SIG-M5 treated with dmso at 0.1 percent for 504 hours (cell line): ENCODE data around the gene HTT.
A peak's percentile ranks its signal among the peaks of the same experiment; 100 is the strongest.

Source experiments
- DNase-seq: peaks from one replicate; lab custom pipeline; 2025; ENCODE audit not compliant: unreplicated experiment; lab: John Stamatoyannopoulos, UW

The HTT gene

DNA sequence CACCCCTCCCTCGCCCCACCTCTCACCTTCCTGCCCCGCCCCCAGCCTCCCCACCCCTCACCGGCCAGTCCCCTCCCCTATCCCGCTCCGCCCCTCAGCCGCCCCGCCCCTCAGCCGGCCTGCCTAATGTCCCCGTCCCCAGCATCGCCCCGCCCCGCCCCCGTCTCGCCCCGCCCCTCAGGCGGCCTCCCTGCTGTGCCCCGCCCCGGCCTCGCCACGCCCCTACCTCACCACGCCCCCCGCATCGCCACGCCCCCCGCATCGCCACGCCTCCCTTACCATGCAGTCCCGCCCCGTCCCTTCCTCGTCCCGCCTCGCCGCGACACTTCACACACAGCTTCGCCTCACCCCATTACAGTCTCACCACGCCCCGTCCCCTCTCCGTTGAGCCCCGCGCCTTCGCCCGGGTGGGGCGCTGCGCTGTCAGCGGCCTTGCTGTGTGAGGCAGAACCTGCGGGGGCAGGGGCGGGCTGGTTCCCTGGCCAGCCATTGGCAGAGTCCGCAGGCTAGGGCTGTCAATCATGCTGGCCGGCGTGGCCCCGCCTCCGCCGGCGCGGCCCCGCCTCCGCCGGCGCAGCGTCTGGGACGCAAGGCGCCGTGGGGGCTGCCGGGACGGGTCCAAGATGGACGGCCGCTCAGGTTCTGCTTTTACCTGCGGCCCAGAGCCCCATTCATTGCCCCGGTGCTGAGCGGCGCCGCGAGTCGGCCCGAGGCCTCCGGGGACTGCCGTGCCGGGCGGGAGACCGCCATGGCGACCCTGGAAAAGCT, at the start of gene HTT, which contains the start of gene HTT-AS:
TSS of gene HTT (plus strand) at position 604 of the 768 bp plus-strand sequence. CDS start at position 749, 145 bp downstream.
TSS of gene HTT-AS (minus strand) at position 461 of the 768 bp plus-strand sequence.
- peak; percentile 83 for DNase-seq

- no peak for DNase-seq
Observed at GRCh38 chr4:3025881-3026280, 48.6 kb upstream of the HTT start.

GRCh38 chr4:3026540-3026939, 47.9 kb upstream of the HTT start:
- no peak for DNase-seq

DNA sequence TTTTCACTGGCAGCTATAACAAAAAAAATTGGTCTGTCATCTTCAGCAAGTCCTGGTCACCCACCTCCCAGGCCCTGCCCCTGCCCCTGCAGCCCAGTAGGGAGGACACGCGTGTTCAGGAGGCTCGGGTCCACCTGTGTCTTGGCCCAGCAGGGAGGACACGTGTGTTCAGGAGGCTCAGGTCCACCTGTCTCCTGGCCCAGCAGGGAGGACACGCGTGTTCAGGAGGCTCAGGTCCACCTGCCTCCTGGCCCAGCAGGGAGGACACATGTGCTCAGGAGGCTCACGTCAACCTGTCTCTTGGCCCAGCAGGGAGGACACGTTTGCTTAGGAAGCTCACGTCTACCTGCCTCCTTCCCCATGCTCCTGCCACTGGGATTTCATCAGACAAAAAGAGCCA, 45.0 kb upstream of the HTT start:
- DNase-seq = no peak

DNA sequence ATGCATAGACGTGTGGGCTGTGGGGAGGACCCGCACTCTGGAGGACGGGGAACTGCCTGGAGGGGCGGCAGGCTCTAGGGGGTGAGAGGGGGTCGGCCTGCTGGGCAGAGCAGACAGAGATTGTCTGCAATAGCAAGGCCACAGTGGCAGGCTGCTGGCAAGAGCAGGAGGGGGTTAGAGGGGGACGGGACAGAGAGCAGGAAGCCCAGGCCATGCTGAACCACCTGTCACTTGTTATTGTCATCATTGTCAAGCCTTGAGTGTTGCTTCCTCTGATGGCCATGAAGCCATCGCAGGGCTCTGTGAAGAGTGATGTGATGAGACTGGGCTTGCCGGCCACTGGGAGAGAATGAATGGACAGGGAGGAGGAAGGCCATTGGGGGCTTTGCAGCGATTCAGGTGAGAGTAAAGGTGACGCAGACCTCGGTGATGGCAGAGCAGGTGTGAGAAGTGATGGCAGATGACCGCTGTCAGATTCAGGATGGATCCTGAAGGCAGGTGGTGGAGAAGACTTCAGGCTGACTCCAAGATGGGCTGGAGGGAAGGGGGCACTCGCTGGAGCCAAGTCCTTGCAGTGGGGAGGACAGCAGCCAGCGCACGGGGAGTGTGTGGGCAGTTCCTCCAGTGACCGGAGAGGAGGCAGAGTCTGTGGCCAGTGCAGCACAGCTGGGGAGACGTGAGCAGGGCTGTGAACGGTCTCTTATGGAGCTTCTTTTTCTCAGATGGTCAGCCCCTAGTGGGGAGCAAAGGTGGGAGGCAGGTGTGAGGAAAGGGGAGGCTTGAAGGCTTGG, 43.7 kb upstream of the HTT start:
- DNase-seq = no peak

GRCh38 chr4:3031357-3032082, 43.0 kb upstream of the HTT start:
- no peak for DNase-seq

DNA sequence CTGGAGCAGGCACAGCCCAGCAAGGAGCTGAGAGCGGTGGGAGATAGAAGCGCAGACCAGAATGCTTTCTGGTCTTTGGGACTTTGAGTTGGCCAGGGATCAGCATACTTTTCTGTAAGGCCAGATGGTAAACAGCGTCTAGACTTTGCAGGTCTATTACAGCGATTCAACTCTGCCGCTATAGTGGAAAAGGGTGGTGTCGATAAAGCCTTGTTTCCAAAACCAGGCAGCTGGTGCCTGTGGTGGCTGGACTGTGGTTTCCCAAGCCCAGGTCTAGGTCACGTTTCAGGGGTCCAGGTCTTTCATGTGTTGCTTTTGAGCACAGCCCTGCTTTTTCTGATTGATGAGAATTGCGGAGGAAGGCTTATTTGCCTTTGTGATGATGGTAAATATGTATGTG, 40.2 kb upstream of the HTT start:
- DNase-seq = no peak

GRCh38 chr4:3035249-3035648, 39.2 kb upstream of the HTT start:
- no peak for DNase-seq

GRCh38 chr4:3035674-3036073, 38.8 kb upstream of the HTT start:
- DNase-seq = no peak

GRCh38 chr4:3036131-3036952, 38.1 kb upstream of the HTT start:
- no peak for DNase-seq

- no peak for DNase-seq
Observed at GRCh38 chr4:3037957-3038461, 36.5 kb upstream of the HTT start.

- DNase-seq = no peak
Observed at GRCh38 chr4:3039706-3040366, 34.6 kb upstream of the HTT start.

DNA sequence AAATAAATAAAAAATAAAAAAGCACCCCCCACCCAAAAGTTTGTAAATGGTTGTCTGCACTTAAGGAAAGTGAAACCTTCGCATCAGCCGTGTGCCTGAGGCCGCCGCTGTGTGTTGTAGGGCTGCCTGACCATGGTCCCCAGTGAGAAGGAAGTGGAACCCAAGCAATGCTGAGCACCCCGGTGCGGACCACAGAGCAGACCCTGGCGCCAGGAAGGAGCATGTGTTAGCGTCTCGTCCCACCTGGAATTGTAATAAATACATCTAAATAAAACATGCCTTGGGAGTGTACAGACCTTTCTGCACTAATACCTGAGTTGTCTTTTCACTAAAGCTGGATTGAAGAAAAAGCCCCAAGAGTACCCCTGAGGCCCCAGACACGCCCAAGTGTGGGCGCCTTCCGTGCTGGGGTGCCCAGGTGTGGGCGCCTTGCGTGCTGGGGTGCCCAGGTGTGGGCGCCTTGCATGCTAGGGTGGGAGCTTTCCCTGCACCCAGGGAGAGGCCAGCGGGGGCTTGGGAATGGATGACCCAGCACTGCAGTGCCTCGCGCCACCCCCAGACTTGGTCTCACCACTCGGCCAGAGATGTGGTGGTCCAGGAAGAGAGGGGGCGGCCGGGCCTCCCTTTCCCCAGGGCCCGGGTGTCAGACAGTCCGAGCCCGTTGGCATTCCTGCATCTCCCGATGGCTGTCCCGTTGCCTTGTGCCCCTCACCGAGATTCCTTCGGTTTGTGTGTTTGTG, 33.9 kb upstream of the HTT start:
- DNase-seq = no peak

GRCh38 chr4:3041192-3042142, 33.0 kb upstream of the HTT start:
- no peak for DNase-seq

DNA sequence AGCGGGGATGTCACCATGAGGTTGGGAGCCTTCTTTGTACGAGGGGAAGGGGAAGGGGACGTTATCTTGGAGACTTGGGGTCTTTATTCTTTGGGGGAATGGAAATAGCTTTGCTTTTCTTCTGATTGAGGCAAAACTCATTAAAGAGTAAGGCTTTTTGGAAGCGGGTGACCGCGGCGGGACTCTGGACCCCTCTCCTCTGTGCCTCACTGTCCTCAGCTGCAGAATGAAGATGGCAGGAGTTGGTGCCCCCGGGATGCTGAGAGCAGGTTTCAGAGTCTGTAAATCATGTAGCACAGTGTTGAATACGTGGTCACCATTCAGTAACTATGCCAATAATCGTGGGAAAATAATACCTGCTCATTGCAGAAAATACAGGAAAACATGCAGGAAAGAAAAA, 32.3 kb upstream of the HTT start:
- no peak for DNase-seq

DNA sequence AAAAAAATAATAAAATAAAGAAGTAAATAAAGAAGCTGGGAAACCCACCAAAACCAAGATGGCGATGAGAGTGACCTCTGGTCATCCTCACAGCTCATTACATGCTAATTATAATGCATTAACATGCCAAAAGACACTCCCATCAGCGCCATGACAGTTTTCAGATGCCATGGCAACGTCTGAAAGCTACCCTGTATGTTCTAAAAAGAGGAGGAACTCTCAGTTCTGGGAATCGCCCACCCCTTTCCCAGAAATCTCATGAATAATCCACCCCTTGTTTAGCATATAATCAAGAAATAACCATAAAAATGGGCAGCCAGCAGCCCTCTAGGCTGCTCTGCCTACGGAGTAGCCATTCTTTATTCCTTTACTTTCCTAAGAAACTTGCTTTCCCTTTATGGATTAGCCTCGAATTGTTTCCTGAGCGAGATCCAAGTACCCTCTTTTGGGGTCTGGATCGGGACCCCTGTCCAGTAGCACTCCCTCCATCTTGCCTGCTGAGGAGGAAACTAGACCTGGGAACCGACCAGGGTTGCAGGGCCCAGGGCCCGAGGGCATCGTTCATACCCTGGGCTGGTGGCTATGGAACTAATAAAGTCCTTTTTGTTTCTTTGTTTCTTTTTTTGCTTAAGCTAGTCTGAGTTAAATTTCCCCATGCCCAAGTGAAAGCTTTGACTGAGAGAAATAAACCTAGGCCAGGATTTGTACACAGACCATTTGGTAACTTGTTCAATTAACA, 31.0 kb upstream of the HTT start:
- DNase-seq = no peak
